SK-N-SH (cell line): ENCODE results near the gene NKX1-1.

Source experiments
- FOXJ3 ChIP-seq: sonication (generic); formaldehyde crosslinking; IDR thresholded peaks from 2 replicates; pipeline ENCODE4 v1.5.1; 2020; ENCODE audit warnings: mild to moderate bottlenecking, missing genetic modification reagents
- JUND ChIP-seq: IDR thresholded peaks from 2 replicates; pipeline ENCODE4 v1.4.0; 2012
- POLR2AphosphoS5 ChIP-seq: IDR thresholded peaks from 2 replicates; pipeline ENCODE4 v1.6.1; 2012; ENCODE audit warnings: low read depth, low read length
- TAF1 ChIP-seq: IDR thresholded peaks from 2 replicates; pipeline ENCODE4 v1.6.1; 2012; ENCODE audit warnings: low read depth, mild to moderate bottlenecking, low read length, moderate library complexity, borderline replicate concordance
- USF2 ChIP-seq: fragments of 150-350 bp; IDR thresholded peaks from 2 replicates; pipeline ENCODE4 v1.6.1; 2017; ENCODE audit warnings: antibody characterized with exemption, low read length, low read depth, borderline replicate concordance
- YY1 ChIP-seq: IDR thresholded peaks from 2 replicates; pipeline ENCODE4 v1.4.0; 2012; ENCODE audit warnings: low read depth, mild to moderate bottlenecking
- ZBTB33 ChIP-seq: IDR thresholded peaks from 2 replicates; pipeline ENCODE4 v1.4.0; 2012; ENCODE audit warnings: low read depth, borderline replicate concordance
- TF ChIP-seq, protein P1 (sequence below): IDR thresholded peaks from 2 replicates; pipeline ENCODE4 v1.4.0; 2012; ENCODE audit warnings: low read depth, borderline replicate concordance
- TF ChIP-seq, protein P2 (sequence below): IDR thresholded peaks from 2 replicates; pipeline ENCODE4 v1.4.0; 2012; ENCODE audit warnings: low read depth
- TF ChIP-seq, protein P3 (sequence below): fragments of 200-600 bp; sonication (generic); IDR thresholded peaks from 2 replicates; pipeline ENCODE4 v1.6.1; 2017; ENCODE audit warnings: antibody characterized with exemption, mild to moderate bottlenecking, moderate library complexity

DNA sequence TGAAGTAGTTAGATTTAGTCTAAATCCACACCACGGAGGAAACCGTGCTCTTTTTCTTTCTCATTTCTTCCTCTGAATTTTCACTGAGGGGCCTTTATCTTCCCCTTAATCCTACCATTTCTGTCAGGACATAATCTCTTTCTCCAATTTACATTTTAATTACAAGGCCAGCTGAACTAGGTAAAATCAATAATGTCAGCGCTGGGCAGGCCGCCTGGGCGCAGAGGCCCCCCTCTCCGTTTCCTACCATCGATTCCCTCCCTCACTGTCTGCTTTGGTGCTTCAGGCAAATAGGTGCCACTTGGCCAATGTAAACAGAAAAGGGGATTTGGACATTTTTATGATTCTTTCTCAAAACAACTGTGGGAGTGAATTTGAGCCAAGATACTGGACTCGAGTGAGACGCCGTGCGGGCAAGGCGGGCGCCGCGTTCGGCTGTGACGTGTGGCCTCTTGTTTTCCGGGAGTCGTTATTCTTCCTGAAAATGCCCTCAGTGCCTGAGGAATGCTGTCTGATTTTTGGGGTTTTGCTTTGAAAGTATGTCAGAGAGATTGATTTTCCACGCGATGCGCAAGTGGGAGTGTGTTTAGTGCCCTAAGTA lies 36.7 kb downstream of the NKX1-1 start:
- TF ChIP-seq, protein P1, sequence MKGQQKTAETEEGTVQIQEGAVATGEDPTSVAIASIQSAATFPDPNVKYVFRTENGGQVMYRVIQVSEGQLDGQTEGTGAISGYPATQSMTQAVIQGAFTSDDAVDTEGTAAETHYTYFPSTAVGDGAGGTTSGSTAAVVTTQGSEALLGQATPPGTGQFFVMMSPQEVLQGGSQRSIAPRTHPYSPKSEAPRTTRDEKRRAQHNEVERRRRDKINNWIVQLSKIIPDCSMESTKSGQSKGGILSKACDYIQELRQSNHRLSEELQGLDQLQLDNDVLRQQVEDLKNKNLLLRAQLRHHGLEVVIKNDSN: no peak
- TF ChIP-seq TAF1 (no peak), ZBTB33 (no peak), FOXJ3 (CRISPR knock-in tag) (no peak), POLR2AphosphoS5 (no peak), JUND (no peak), USF2 (no peak), YY1 (no peak)
- TF ChIP-seq, protein P2, sequence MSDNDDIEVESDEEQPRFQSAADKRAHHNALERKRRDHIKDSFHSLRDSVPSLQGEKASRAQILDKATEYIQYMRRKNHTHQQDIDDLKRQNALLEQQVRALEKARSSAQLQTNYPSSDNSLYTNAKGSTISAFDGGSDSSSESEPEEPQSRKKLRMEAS: no peak
- TF ChIP-seq, protein P3, sequence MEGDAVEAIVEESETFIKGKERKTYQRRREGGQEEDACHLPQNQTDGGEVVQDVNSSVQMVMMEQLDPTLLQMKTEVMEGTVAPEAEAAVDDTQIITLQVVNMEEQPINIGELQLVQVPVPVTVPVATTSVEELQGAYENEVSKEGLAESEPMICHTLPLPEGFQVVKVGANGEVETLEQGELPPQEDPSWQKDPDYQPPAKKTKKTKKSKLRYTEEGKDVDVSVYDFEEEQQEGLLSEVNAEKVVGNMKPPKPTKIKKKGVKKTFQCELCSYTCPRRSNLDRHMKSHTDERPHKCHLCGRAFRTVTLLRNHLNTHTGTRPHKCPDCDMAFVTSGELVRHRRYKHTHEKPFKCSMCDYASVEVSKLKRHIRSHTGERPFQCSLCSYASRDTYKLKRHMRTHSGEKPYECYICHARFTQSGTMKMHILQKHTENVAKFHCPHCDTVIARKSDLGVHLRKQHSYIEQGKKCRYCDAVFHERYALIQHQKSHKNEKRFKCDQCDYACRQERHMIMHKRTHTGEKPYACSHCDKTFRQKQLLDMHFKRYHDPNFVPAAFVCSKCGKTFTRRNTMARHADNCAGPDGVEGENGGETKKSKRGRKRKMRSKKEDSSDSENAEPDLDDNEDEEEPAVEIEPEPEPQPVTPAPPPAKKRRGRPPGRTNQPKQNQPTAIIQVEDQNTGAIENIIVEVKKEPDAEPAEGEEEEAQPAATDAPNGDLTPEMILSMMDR: no peak
